Measurements from ENCODE around the gene SLC12A3. TPM values are rescaled to one million over a fixed set of nuclear protein-coding genes. Genes with fewer than 3 reads are reported as not detected.

Gene SLC12A3
- total and polyA plus RNA-seq, 2 of the 4 experiments (the other 2 are of a cell fraction) = not detected

GRCh38 chr16:56833243-56833970, 31.6 kb upstream of the SLC12A3 start:
- Histone ChIP-seq H3K36me3 (ENCODE audit: control insufficient read depth, insufficient read depth, low read length) (peaks cover 41% of the 10 kb centered on the region), H3K4me1 (ENCODE audit: control insufficient read depth, insufficient read depth, low read length) (peaks cover 4% of the 10 kb centered on the region), H2BK120ac (ENCODE audit: low read depth, low read length) (no peak overlapping the region), H3K79me1 (ENCODE audit: low read depth in 1 of 2, low read length in 2 of 2) (no peaks in the 10 kb centered on the region; a peak in 1 of 4 replicates), H3K9me3 (ENCODE audit: control insufficient read depth, insufficient read depth, low read length) (no peaks in the 10 kb centered on the region), H3K18ac (ENCODE audit: low read depth, low read length) (no peak overlapping the region), H2AFZ (replicated peaks; ENCODE audit: low read length, poor library complexity) (peak overlapping the region; percentile 6), H3K14ac (replicated peaks; ENCODE audit: low read depth, low read length) (no peak overlapping the region), H3K4me3 (ENCODE audit: insufficient read depth, low read depth, low read length) (no peak overlapping the region), H4K91ac (ENCODE audit: insufficient read depth, low read depth, low read length) (no peak overlapping the region), H3K9me1 (ENCODE audit: insufficient read depth, low read length) (peaks cover 15% of the 10 kb centered on the region; the same call in 1 of the 2 replicates), H2BK15ac (ENCODE audit: low read depth, low read length) (no peak overlapping the region), H2BK20ac (ENCODE audit: low read depth, low read length) (no peak overlapping the region), H3K9ac (ENCODE audit: low read depth, low read length) (no peak overlapping the region), H2BK5ac (ENCODE audit: low read depth, low read length, poor library complexity, severe bottlenecking) (no peak overlapping the region), H3K27ac (ENCODE audit: insufficient read depth, low read length) (no peak overlapping the region), H3K56ac (ENCODE audit: extremely low read depth, insufficient read depth, low read length) (no peak overlapping the region), H3K4ac (ENCODE audit: low read depth, low read length) (no peak overlapping the region), H3K27me3 (ENCODE audit: control insufficient read depth, insufficient read depth, low read length) (no peaks in the 10 kb centered on the region), H4K20me1 (ENCODE audit: insufficient read depth, low read length) (no peaks in the 10 kb centered on the region), H2AK5ac (ENCODE audit: low read depth, low read length) (no peak overlapping the region), H3K4me2 (ENCODE audit: low read depth, low read length) (no peak overlapping the region), H3K23ac (ENCODE audit: low read depth, low read length) (no peak overlapping the region), H2AK9ac (replicated peaks; ENCODE audit: low read depth, low read length, poor library complexity) (peak overlapping the region; percentile 37), H4K5ac (ENCODE audit: low read depth, low read length) (no peak overlapping the region), H4K8ac (ENCODE audit: low read depth in 2 of 2, low read length in 2 of 2) (no peak overlapping the region)
- intact Hi-C loops (cut with micrococcal nuclease) (no loop called here), in situ Hi-C loops (cut with MboI; ENCODE audit: low sequenced_read_pairs) (no loop called here), dilution Hi-C loops (cut with HindIII; ENCODE audit: low sequenced_read_pairs, unreplicated experiment) (no loop called here)
- POLR2A ChIA-PET (ENCODE audit: unreplicated experiment) = interaction anchor here (0.6 kb wide), 1 partner anchor 10 kb away, joined by 3 read pairs; no protein-coding TSS in a partner anchor
- CTCF ChIA-PET = no interaction called here
- no peak for TF ChIP-seq CHD1 (IDR thresholded peaks at IDR 0.05; ENCODE audit: low read depth, low read length)
- TF ChIP-seq SMC3 (IDR thresholded peaks at IDR 0.05; ENCODE audit: low read depth, low read length) = no peak
- no peak for TF ChIP-seq MAZ (IDR thresholded peaks at IDR 0.05; ENCODE audit: borderline replicate concordance, low read depth, low read length)
- no peak for TF ChIP-seq POLR2A (IDR thresholded peaks at IDR 0.05; ENCODE audit: low read depth, low read length)
- ATAC-seq (ENCODE audit: low read depth) (no peak), DNase-seq (no peak)
- no TSS peak for BruUV-seq (replicated peaks)
- no CpG with 5 or more reads among the region's 9 CpGs for WGBS, 2 experiments (ENCODE audit: extremely low coverage in 2 of 2, insufficient read length in 1 of 2)
